Measurements from ENCODE around the gene CDC14B. TPM values are rescaled to one million over a fixed set of nuclear protein-coding genes. Genes with fewer than 3 reads are reported as not detected.

The CDC14B gene
- total RNA-seq, 2 donors from 2014 or later = 1.5 to 2.6 TPM

GRCh38 chr9:96464426-96464825, 155.2 kb downstream of the CDC14B start:
- H3K9me3 Mint-ChIP-seq = no peaks in the 10 kb centered on the region
- no peak for DNase-seq (ENCODE audit: low spot score in 2 of 2)

GRCh38 chr9:96462541-96462940, 157.1 kb downstream of the CDC14B start:
- Mint-ChIP-seq H3K36me3 (peaks cover 4 to 5% of the 10 kb centered on the region in 2 donors), H3K9me3 (no peaks in the 10 kb centered on the region), H3K27ac (no peak overlapping the region)
- ATAC-seq (no peak), DNase-seq (ENCODE audit: low spot score in 2 of 2) (no peak)

More at GRCh38 chr9:96464426-96464825, 155.2 kb downstream of the CDC14B start:
- H3K27ac Mint-ChIP-seq = no peak overlapping the region
- H3K36me3 Mint-ChIP-seq = no peaks in the 10 kb centered on the region
- no peak for ATAC-seq

GRCh38 chr9:96461336-96461735, 158.3 kb downstream of the CDC14B start:
- Mint-ChIP-seq H3K27ac (no peak overlapping the region), H3K36me3 (peaks cover 4 to 5% of the 10 kb centered on the region in 2 donors), H3K9me3 (no peaks in the 10 kb centered on the region)
- DNase-seq (ENCODE audit: low spot score in 2 of 2) (no peak), ATAC-seq (no peak)

- H3K36me3 Mint-ChIP-seq = peaks cover 4 to 5% of the 10 kb centered on the region in 2 donors
Measured at GRCh38 chr9:96460882-96461281, 158.8 kb downstream of the CDC14B start.

GRCh38 chr9:96460470-96460869, 159.2 kb downstream of the CDC14B start:
- H3K9me3 Mint-ChIP-seq = no peaks in the 10 kb centered on the region
- peaks cover 4 to 5% of the 10 kb centered on the region in 2 donors for H3K36me3 Mint-ChIP-seq
- ATAC-seq (no peak), DNase-seq (ENCODE audit: low spot score in 2 of 2) (no peak)
- no peak overlapping the region for H3K27ac Mint-ChIP-seq

More at GRCh38 chr9:96460882-96461281, 158.8 kb downstream of the CDC14B start:
- no peak for ATAC-seq
- Mint-ChIP-seq H3K27ac (no peak overlapping the region), H3K9me3 (no peaks in the 10 kb centered on the region)
- DNase-seq (ENCODE audit: low spot score in 2 of 2) = no peak

- Mint-ChIP-seq H3K9me3 (no peaks in the 10 kb centered on the region), H3K27ac (no peak overlapping the region), H3K36me3 (peaks cover 4 to 5% of the 10 kb centered on the region in 2 donors)
- DNase-seq (ENCODE audit: low spot score in 2 of 2) (no peak), ATAC-seq (no peak)
Measured at GRCh38 chr9:96459268-96460007, 160.2 kb downstream of the CDC14B start.

GRCh38 chr9:96458226-96458625, 161.4 kb downstream of the CDC14B start:
- Mint-ChIP-seq H3K36me3 (peaks cover 4 to 5% of the 10 kb centered on the region in 2 donors), H3K27ac (no peak overlapping the region), H3K9me3 (no peaks in the 10 kb centered on the region)
- no peak for DNase-seq (ENCODE audit: low spot score in 2 of 2)
- ATAC-seq = no peak

GRCh38 chr9:96457266-96457665, 162.4 kb downstream of the CDC14B start:
- DNase-seq (ENCODE audit: low spot score in 2 of 2) (no peak), ATAC-seq (no peak)
- H3K9me3 Mint-ChIP-seq = no peaks in the 10 kb centered on the region

GRCh38 chr9:96453625-96454024, 166.0 kb downstream of the CDC14B start:
- no peak overlapping the region for H3K27ac Mint-ChIP-seq
- no peaks in the 10 kb centered on the region for H3K9me3 Mint-ChIP-seq
- no peak for DNase-seq (ENCODE audit: low spot score in 2 of 2)

More at GRCh38 chr9:96457266-96457665, 162.4 kb downstream of the CDC14B start:
- Mint-ChIP-seq H3K27ac (no peak overlapping the region), H3K36me3 (peaks cover 4 to 5% of the 10 kb centered on the region in 2 donors)

GRCh38 chr9:96450613-96451528, 168.8 kb downstream of the CDC14B start:
- H3K27ac Mint-ChIP-seq = peak overlapping the region; percentile 48 to 53
- DNase-seq (ENCODE audit: low spot score in 2 of 2) (peak; percentile 21 to 56), ATAC-seq (no peak)
- no peaks in the 10 kb centered on the region for H3K9me3 Mint-ChIP-seq
- no peaks in the 10 kb centered on the region for H3K36me3 Mint-ChIP-seq

More at GRCh38 chr9:96453625-96454024, 166.0 kb downstream of the CDC14B start:
- no peak for ATAC-seq
- no peaks in the 10 kb centered on the region for H3K36me3 Mint-ChIP-seq

Other genes with a start within 250 kb of the CDC14B start
- gene SLC35D2, start 236.1 kb downstream of the CDC14B start, total RNA-seq = 1 to 10 TPM; 1.5 to 1.8 TPM
- 10 to 100 TPM; 17.7 to 42.6 TPM for gene ZNF367, start 201.5 kb downstream of the CDC14B start, total RNA-seq
- gene HABP4, start 169.7 kb downstream of the CDC14B start, total RNA-seq = 10 to 100 TPM in 1 of 2 donors, 1 to 10 TPM in 1; 6.4 to 15.7 TPM
- 1 to 10 TPM; 5.6 to 7.8 TPM for gene PRXL2C, start 35.5 kb upstream of the CDC14B start, total RNA-seq
- 10 to 100 TPM in 1 of 2 donors, 1 to 10 TPM in 1; 8.7 to 10.3 TPM for gene ZNF510, start 158.2 kb upstream of the CDC14B start, total RNA-seq
- gene ZNF782, start 234.7 kb upstream of the CDC14B start, total RNA-seq = 1 to 10 TPM; 4.0 to 6.8 TPM